Measurements from ENCODE around the gene MGAT4B.

DNA sequence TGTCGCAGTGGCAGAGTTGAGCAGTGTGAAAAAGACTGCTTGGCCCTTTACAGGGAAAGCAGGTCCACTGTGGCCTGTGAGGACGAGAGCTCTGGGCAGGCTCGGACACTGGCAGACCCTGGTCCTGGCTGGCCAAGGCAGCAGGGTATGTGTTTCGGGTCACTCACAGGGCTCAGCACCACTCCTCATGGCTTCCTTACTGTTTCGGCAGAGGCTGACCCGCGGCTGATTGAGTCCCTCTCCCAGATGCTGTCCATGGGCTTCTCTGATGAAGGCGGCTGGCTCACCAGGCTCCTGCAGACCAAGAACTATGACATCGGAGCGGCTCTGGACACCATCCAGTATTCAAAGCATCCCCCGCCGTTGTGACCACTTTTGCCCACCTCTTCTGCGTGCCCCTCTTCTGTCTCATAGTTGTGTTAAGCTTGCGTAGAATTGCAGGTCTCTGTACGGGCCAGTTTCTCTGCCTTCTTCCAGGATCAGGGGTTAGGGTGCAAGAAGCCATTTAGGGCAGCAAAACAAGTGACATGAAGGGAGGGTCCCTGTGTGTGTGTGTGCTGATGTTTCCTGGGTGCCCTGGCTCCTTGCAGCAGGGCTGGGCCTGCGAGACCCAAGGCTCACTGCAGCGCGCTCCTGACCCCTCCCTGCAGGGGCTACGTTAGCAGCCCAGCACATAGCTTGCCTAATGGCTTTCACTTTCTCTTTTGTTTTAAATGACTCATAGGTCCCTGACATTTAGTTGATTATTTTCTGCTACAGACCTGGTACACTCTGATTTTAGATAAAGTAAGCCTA, 29.8 kb upstream of the MGAT4B start:
- TF ChIP-seq, protein P1, sequence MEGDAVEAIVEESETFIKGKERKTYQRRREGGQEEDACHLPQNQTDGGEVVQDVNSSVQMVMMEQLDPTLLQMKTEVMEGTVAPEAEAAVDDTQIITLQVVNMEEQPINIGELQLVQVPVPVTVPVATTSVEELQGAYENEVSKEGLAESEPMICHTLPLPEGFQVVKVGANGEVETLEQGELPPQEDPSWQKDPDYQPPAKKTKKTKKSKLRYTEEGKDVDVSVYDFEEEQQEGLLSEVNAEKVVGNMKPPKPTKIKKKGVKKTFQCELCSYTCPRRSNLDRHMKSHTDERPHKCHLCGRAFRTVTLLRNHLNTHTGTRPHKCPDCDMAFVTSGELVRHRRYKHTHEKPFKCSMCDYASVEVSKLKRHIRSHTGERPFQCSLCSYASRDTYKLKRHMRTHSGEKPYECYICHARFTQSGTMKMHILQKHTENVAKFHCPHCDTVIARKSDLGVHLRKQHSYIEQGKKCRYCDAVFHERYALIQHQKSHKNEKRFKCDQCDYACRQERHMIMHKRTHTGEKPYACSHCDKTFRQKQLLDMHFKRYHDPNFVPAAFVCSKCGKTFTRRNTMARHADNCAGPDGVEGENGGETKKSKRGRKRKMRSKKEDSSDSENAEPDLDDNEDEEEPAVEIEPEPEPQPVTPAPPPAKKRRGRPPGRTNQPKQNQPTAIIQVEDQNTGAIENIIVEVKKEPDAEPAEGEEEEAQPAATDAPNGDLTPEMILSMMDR (IDR thresholded peaks at IDR 0.05): no peak
- peak; percentile 24 for TF ChIP-seq POLR2A (IDR thresholded peaks at IDR 0.05)
